Measurements from ENCODE around the gene KLK13. TPM values are rescaled to one million over a fixed set of nuclear protein-coding genes. Genes with fewer than 3 reads are reported as not detected.

The KLK13 gene
- total and polyA plus RNA-seq, 2 of the 8 experiments (the other 6 are each of a cell fraction or from before 2014, with no cell fraction given): 4.2 to 4.5 TPM

DNA sequence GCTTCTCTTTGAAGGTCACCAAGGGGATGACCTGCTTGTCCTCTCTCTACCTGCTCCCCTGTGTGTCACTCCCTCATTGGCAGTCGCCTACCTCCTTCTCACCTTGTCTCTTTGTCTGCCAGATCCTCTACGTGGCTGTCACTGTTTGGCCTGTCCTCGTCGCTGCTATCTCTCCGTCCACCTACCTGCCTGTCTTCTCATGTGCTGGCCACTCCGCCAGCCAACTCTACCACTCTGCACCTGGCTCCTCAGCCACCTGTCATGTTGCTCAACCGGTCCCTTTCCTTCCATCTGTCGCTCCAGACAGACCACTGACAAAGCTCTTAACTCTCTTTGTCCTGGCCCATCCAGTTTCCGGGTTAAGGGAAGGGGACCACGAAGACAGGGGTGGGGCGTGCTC is 30.2 kb downstream of the KLK13 start, which contains the start of gene KLK12 (continued):
- TF ChIP-seq, protein P1, sequence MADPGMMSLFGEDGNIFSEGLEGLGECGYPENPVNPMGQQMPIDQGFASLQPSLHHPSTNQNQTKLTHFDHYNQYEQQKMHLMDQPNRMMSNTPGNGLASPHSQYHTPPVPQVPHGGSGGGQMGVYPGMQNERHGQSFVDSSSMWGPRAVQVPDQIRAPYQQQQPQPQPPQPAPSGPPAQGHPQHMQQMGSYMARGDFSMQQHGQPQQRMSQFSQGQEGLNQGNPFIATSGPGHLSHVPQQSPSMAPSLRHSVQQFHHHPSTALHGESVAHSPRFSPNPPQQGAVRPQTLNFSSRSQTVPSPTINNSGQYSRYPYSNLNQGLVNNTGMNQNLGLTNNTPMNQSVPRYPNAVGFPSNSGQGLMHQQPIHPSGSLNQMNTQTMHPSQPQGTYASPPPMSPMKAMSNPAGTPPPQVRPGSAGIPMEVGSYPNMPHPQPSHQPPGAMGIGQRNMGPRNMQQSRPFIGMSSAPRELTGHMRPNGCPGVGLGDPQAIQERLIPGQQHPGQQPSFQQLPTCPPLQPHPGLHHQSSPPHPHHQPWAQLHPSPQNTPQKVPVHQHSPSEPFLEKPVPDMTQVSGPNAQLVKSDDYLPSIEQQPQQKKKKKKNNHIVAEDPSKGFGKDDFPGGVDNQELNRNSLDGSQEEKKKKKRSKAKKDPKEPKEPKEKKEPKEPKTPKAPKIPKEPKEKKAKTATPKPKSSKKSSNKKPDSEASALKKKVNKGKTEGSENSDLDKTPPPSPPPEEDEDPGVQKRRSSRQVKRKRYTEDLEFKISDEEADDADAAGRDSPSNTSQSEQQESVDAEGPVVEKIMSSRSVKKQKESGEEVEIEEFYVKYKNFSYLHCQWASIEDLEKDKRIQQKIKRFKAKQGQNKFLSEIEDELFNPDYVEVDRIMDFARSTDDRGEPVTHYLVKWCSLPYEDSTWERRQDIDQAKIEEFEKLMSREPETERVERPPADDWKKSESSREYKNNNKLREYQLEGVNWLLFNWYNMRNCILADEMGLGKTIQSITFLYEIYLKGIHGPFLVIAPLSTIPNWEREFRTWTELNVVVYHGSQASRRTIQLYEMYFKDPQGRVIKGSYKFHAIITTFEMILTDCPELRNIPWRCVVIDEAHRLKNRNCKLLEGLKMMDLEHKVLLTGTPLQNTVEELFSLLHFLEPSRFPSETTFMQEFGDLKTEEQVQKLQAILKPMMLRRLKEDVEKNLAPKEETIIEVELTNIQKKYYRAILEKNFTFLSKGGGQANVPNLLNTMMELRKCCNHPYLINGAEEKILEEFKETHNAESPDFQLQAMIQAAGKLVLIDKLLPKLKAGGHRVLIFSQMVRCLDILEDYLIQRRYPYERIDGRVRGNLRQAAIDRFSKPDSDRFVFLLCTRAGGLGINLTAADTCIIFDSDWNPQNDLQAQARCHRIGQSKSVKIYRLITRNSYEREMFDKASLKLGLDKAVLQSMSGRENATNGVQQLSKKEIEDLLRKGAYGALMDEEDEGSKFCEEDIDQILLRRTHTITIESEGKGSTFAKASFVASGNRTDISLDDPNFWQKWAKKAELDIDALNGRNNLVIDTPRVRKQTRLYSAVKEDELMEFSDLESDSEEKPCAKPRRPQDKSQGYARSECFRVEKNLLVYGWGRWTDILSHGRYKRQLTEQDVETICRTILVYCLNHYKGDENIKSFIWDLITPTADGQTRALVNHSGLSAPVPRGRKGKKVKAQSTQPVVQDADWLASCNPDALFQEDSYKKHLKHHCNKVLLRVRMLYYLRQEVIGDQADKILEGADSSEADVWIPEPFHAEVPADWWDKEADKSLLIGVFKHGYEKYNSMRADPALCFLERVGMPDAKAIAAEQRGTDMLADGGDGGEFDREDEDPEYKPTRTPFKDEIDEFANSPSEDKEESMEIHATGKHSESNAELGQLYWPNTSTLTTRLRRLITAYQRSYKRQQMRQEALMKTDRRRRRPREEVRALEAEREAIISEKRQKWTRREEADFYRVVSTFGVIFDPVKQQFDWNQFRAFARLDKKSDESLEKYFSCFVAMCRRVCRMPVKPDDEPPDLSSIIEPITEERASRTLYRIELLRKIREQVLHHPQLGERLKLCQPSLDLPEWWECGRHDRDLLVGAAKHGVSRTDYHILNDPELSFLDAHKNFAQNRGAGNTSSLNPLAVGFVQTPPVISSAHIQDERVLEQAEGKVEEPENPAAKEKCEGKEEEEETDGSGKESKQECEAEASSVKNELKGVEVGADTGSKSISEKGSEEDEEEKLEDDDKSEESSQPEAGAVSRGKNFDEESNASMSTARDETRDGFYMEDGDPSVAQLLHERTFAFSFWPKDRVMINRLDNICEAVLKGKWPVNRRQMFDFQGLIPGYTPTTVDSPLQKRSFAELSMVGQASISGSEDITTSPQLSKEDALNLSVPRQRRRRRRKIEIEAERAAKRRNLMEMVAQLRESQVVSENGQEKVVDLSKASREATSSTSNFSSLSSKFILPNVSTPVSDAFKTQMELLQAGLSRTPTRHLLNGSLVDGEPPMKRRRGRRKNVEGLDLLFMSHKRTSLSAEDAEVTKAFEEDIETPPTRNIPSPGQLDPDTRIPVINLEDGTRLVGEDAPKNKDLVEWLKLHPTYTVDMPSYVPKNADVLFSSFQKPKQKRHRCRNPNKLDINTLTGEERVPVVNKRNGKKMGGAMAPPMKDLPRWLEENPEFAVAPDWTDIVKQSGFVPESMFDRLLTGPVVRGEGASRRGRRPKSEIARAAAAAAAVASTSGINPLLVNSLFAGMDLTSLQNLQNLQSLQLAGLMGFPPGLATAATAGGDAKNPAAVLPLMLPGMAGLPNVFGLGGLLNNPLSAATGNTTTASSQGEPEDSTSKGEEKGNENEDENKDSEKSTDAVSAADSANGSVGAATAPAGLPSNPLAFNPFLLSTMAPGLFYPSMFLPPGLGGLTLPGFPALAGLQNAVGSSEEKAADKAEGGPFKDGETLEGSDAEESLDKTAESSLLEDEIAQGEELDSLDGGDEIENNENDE (IDR thresholded peaks at IDR 0.05; ENCODE audit: insufficient replicate concordance, low read length): no peak
